Activated CD8-positive, alpha-beta memory T cell treated with anti-CD3 and anti-CD28 coated beads, Interleukin-2, amount 50 U/mL, for 4 hours (primary cell): ENCODE results near the gene CACTIN.
"Not testable (repeated sequence)": the region's sequence is repeated elsewhere in the genome, so short reads cannot be mapped to it uniquely, and the experiment has no call there.

ENCODE experiments used
- DNase-seq: peaks from one replicate; pipeline ENCODE4 v3.0.0-alpha.2; 2020

CACTIN gene

DNA sequence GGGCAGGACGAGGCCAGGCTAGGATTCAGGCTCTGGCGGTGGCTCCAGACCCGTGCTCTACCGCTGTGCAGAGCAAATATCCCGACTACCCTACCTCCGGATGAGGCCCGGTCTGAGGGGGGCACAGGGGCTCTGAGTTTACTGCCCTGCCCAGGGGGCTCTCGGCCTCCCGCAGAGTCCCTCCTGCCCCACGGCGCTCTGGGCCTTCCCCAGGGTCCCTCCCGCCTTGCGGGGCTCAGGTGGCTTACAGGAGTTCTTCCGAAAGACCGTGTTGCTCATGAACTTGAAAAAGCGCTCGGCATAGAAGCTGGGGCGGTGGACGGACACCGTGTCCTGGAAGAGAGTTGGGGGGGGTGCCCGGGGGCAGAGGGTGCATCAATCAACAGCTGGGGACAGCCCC is 19.1 kb upstream of the CACTIN start:
- DNase-seq, result no peak

DNA sequence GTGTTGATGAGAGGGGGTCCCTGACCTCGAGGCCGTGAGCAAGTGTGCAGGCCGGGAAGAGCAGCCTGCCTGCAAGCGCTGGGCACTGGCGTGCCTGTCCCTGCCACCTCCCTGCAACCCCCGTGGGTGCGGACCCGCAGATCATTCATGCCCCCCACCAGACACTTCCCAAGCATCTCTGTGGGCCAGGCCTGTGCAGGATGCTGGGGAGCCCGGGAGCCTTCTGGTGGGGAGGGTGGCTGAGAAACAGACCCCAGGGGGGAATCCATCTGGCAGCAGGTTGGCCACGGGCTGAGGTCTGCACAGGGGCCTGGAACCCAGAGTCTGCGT is 18.4 kb upstream of the CACTIN start:
- DNase-seq, result no peak

DNA sequence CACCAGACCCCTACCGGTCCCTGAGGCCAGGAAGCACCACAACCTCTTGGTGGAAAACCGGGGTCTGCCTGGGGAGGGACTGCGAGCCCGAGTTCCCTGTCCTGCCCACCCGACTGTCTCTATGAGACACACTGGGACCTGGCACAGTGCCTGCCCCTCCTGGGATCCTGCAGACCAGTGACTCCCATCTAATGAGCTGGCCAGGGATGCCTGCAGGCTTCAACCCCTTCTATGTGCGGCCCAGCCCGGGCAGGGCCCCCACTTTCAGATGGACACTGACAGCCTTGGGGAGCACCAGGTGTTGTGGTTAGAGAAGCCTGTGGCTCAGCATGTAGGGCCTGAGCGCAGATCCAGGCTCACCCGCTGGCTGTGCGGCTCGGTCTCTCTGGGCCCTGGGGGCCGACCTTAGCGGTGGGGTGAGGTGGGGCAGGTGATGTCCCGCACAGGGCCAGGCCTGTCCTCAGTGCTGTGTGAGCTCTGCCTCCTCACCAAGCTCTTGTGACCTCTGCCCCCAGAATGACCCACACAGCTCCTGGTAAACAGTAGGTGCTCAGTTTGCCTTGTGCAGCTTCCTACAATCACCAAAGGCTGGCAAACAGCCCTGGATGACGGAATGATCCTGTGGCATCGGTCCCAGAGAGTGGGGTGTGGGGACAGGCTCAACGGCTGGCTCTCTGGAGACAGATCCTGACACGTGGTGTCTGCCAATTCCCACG is 17.9 kb upstream of the CACTIN start:
- no peak for DNase-seq

DNA sequence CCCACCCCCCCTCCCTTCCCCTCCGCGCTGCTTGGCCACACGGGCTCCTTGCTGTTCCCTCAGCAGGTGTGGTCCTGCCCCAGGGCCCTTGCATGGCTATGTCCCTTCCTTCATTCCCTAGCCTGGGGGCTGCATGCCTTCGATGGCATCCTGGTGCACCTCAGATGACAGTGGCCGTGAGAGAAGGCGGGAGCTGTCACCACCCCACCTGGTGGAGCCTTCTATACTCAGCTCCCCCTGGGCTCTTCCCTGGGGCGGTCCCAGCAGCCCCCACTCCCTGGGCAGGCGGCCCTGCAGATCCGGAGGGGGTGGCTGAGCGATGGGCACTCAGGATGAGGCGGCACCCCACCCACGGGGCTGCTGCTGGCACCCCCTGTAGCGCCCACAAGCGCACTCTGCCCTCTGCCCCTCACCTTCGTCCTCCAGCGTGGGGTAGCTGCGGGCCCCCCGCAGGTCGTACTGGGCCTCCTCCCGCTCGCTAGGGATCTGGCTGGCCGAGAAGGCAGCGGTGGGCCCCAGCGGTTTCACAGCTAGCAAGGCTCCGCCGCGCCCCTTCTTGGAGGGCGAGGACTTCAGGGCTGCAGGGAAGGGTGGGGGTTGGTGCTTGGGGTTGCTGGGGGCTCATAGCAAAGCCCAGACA is 17.2 kb upstream of the CACTIN start:
- no peak for DNase-seq

DNA sequence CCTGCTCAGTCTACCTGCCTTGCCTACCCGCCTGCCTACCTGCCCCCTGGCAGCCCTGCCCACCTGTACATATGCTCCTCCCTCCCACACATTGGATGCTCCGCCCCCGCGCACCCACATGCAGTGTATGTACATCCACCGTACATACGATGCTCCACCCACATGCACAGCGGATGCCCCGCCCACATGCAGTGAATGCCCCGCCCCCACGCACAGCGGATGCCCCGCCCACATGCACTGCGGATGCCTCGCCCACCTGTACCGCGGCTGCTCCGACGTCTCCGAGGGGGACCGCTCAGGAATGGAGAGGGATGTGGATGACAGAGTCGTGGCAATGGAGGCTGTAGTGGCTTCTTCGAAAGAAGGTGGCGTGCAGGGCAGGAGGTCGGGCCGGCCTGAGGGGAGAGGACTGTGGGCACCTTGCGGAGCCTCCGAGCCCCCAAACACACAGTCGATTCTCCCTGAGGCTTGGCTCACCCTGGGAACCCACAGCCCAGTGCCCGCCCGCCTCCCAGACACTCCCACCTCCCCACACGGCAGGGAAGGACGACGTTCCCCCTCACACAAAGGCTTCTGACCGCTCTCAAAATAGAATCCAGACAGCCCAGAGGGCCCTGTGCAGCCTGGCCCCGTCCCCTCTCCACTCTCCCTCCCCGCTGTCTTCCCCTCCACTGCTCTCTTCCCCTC is 16.5 kb upstream of the CACTIN start:
- DNase-seq, result no peak

DNA sequence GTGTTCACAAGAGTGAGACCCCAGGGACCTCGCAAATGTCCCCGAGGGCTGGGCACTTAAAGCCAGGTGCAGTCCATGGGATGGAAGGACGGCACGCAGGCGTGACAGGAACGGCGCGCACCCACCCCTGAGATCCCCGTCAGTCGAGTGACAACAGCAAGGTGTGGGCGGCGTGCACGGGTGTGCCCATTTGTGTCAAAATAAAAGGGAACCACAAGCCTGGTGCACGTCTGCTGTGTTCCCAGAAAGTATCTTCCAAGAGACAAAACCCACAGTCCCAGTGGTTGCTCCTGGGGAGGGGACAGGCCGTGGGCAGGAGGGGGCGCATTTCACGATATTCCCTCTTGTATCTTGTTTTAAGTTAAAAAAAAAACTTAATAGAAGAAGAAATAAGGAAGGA is 15.7 kb upstream of the CACTIN start:
- DNase-seq, result no peak

DNA sequence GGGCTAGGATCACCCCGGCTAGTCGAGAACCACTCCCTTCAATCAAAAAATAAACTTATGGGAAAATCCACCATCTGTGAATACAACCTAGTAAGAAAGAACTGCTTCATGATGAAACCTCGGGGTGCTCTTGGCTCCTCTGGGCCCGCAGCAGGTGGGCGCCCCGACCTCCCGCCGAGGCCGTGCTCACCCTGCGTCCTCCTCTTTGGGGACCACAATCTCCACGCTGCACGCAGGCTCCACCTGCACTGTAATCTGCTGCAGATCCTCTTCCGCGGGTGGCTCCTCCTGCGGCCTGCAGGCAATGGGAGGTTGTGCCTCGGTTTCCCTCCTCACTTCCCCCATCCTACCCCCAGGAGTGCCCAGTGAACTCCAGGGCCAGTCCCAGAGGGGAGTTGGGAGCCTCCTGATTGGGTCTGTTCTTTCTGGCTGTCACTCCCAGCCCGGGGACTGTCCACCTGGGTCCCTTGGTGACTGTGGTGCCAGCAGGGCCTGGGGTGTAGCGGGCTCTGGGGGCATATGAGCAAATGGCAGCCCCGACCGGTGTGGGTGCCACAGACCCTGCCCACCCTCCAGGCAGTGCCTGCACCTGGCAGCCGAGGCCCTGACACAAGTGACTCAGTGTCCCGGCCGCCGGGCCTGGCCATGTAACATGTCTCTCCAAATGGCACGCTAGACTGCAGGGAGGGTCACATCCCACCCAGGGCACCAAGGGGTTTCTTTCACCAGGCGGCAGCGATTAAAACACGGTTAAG is 15.1 kb upstream of the CACTIN start:
- DNase-seq, result no peak

DNA sequence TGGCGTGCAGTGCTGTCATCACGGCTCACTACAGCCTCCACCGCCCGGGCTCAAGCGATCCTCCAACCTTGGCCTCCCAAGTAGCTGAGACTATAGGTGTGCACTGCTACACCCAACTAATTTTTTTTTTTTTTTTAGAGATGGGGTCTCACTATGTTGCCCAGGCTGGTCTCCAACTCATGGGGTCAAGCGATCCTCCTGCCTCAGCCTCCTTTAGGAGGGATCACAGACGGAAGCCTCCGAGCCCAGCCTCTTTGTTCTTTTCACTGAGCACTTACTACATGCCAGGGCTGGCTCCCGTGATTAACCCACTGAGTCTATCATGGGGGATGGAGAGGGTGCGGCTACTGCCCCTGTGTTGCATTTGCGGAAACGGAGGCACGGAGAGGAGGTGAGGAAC is 12.9 kb upstream of the CACTIN start:
- DNase-seq, result no peak

DNA sequence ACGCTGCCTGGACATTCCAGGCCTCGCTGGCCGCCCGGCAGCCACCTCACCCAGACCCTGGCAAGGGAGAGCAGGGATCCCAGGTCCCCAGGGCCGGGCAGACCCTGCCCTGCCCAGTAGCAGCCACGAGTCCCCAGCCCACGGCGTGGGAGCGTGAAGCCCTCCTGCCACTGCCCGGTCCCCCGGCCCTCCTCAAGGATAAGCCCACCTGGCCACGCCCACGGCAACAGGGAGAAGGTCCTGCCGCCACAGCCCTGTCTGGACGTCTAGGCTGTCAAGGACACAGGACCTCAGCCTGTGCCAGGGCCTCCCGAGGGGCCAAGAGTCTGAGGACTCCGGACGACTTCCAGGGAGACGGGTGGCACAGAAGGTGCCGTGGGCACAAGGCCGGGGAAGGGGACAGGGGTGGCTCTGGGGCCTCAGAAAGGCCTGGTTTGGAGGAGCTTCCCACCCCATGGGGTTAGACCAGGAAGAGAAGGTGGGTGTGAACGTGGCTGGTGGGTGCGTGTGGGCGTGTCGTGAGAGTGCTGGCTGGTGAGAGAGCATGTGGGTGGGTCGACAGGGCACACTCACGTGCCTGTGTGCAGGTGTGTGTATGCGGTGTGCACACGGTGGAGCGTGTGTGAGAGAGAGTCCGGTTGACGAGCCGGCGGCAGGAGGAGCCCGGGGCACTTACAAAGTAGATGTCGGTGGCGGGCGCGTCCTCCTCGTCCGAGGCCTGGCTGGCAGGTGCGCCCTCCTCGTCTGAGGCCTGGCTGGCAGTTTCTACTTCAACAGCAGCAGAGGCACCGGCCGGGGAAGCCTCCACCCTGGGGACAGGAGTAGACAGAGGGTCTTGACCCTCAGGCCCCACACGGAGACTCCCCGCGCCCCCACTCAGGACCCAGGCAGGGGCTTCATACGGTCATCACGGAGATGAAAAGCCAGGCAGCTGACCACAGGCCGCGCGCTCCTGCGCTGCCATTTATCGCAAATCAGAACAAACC is 11.9 kb upstream of the CACTIN start:
- DNase-seq, result no peak

DNA sequence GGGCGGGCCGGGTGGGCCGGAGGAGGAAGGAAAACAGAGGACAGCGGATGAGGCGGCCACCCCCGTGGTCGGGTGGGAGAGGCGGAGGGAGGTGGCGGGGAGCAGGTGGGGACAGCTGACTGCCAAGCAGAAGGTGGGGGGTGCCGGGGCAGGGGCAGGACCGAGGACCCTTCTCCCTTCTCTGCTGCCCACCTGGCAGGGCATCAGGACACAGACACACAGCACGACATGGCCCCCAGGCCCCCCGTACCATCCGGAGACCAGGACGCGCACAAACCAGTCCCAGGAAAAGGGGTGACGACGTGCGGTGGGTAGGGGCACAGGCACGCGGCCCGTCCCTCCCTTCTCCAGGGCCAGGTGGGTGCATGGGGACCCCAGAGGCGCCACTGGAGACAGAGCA is 11.0 kb upstream of the CACTIN start:
- no peak for DNase-seq

DNA sequence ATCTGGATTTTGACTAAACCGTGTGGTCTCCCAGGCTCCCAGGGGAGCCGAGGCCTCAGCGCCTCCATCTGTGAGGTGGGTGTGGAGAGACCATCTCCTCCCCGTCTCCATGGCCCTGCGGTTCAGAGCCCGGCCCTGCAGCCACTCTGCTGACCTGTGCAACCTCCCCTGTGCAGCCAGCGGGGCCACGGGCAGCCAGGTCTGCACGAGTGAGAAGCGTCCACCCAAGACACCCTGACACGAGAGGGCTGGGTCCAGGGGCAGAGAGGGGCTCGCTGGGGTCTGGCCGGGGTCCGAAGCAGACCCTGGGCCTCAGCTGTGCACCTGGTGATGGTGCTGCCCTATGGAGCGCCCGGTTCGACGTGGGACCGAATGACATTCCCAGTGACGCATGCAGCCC is 10.4 kb upstream of the CACTIN start:
- DNase-seq, result no peak

DNA sequence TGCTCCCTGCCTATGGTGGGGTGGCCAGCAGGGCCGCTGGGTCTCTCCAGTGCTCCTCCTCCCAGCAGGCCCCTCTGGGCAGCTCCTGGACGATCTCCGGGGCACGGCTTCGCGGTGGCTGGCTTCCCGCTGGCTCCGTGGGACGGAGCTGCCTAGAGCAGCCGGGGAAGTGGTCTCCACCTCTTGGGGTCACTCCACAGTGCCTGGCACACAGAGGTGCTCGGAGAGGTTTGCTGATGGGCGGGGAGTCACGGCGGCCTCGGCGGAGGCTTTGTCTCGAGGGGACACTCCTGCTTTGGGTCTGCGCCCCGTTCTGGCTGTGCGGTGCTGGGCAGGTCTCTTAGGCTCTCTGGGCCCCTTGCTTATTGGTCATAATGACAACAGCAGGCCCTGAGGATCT is 9.9 kb upstream of the CACTIN start:
- DNase-seq, result no peak

DNA sequence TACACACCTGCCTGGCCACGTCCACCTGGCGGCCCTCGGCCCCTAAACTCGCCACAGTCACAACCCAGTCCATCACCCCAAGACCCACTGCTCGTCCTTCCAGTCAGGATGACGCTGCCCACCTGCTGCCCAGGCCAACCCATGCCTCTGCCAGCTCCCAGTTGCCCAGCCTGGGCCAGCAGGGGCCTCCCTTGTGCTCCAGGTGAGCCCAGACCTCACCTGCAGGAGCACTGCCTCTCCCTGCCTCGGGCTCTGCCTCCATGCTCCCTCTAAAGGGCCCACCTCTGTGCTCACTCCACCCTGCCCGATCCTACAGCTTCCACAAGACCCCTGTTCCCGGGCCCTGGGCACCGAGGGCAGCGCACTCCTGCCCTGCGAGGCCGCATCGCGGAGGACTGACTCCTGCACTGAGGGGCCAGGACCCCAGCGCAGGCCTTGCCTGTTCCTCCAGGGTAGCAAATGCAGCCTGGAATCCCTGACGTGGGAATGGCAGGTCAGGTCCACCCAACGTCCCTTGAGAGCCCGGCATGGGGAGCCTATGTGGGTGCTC is 8.0 kb upstream of the CACTIN start:
- DNase-seq, result no peak

DNA sequence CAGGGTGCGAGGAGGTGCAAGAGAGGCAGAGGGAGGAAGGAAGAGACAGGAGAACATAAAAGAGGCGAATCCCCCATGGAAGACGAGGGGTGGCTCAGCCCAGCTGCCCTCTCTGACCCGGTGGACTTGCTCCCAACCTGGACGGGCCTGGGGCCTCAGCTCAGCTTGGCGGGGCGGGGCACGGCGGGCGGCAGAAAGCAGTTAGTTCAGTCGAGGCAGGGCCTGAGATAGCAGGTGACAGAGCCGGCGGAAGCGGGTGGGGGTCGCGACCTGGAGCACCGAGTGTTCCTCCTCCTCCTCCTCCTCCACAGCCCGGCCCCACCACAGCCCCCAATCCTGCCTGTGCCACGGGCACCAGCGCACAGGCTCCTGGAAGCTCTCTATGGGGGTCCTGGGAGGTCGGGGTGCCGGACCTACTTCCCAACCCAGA is 7.0 kb upstream of the CACTIN start:
- DNase-seq, result no peak

DNA sequence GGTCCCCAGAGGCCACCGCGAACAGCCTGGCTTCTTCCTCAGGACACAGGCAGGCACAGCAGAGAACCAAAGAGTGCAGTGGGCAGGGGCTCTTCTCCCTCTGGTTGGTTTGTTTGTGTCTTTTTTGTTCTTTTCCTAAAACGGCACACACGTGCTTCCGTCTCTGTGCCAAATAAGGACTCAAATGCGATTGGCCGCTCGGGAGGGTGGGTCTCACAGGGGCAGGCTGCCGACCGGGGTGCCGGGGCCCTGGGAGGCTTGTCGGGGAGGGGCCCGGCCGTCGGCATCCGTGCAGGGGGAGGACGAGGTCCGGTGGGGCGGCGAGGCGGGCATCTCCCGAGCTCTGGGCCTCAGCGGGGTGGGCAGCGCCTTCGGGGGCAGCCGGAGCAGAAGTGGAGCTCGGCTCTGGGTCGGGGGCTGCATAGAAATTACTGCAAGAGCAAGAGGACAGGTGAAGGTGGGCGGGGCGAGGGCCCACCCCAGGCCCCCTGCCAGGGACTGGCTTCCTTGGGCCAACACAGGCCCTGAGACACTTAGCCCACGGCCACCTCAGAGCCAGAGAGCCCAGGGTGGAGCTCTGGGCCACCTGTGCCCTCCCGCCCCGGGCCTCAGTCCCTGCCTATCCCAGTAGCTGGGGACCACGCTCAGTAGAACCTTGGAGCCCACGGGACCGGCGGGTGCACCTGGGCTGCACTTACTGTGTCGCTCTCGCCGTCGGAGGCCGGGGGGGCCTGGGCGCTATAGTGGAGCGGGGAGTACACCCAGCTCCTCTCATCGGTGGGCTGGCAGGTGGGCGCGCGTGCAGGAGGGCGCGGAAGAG is 6.4 kb upstream of the CACTIN start:
- no peak for DNase-seq

DNA sequence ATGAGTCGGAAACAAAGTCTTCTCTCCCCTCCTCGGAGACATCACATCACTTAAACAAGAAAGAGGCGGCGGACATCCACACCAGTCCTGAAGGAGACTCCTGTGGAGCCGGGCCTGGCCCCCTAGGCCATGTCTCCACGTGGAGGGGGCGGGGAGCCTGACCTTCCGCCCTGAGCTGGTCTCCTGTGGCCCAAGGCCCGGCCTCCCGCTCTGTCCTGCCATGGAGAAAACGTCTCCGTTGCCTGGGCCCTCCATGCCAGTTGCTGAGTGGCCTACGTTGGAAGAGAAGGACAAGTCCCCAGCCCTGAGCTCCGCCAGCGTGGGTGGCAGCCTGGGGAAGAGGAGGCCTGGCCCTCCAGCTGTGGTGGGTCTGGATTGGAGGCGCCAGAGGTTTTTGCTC is 5.5 kb upstream of the CACTIN start:
- DNase-seq, result no peak

DNA sequence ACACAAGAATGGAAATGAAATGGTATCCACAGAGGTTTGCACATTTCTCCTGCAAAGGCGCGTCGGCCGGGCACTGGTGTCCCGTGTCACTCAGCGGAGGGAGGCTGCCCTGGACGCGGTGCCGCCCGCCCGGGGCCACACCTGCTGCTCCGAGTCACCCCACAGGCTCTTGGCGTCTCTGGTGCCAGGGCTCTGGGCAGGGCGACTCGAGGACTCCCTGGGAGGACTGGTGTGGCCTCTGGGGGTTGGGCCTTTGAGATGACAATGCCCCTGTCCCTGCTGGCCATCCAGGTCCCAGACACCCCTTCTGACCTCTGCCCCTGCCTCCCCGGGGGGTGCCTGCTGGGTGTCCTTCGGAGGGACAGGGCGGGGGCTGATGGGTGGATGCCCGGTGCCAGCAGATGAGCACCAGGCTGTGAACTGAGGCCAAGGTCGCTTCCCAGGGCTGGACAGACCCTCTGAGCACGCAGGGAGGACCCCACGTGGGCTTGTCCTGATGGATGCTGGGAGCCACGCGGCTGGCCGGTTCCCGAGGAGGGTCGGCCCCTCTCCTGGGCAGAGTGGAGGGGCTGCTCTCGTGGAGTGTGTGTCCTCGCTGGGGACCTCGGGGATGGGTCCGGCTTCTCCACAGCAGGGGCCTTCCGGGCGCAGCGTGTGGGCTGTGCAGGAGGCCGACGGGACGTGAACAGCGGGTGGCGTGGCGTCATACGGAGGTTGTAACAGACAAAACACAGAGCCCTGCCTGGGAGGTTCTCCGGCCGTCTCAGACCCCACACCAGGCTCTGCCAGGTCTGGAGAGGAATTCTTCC is 4.7 kb upstream of the CACTIN start:
- no peak for DNase-seq

DNA sequence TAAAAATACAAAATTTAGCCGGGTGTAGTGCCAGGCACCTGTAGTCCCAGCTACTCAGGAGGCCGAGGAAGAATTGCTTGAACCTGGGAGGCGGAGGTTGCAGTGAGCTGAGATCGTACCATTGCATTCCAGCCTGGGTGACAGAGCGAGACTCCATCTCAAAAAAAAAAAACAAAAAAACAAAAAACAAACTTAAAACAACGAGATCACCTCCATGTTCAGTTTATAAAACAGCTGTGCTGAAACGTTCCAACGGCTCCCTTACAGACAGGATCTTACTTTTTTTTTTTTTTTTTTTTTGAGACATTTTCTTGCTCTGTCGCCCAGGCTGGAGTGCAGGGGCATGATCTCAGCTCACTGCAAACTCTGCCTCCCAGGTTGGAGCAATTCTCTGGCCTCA is 2.2 kb upstream of the CACTIN start:
- DNase-seq, result not testable (repeated sequence)

DNA sequence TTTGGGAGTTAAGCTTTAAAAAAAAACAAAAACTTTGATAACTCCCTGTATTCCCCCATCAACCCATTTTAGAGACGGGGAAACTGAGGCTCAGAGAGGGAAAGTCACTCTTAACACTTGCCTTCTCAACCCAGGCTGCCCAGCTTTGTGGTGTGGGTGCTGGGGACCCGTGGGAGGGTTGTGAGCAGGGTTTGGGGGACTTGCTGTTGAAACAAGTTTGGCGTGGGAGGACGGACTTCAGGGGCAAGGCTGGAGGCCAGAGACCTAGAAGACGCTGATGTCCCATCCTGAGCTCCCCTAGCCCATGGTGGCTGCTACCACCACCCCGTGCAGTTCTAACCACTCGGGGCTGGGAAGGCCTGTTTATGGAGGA is 747 bp upstream of the CACTIN start:
- no peak for DNase-seq

DNA sequence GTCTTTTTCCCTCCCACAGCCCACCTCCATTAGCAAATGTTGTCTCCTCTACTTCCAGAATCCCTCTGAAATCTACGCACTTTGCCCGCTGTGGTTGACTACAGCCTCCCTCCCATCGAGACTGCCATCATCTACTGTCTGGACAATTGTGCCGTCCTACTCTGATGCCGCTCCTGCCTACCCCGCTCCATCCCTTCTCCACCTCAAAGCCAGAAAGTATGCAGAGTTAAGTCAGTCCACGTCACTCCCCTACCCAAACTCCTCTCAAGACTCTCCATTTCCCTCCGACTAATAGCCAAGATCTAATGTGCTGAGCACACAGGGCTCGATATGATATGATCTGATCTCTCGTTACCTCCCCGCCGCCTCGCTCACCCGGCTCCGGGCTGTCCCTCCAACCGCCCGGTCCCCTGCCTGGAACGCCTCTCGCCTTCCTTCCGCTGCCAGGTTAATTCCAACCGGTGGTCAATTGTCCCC is 556 bp downstream of the CACTIN start:
- no peak for DNase-seq
